ENCODE data around the gene WIPF1. TPM values are rescaled to one million over a fixed set of nuclear protein-coding genes. Genes with fewer than 3 reads are reported as not detected.

The WIPF1 gene
- polyA plus RNA-seq, 1 donor from 2014 or later: 0.25 TPM

GRCh38 chr2:174600349-174600748 is 2.7 kb upstream of the WIPF1 start:
- no peaks in the 10 kb centered on the region for H3K9me3 ChIP-seq (ENCODE audit: low read length)
- H3F3A ChIP-seq (ENCODE audit: insufficient read depth, low read length, poor library complexity, severe bottlenecking): no peaks in the 10 kb centered on the region
- no peak overlapping the region for H3K4me3 ChIP-seq (ENCODE audit: low read length)
- H3K27me3 ChIP-seq (ENCODE audit: insufficient read depth, low read depth, low read length): no peaks in the 10 kb centered on the region
- H3K36me3 ChIP-seq (ENCODE audit: insufficient read depth, low read length): no peaks in the 10 kb centered on the region
- H2AFZ ChIP-seq (ENCODE audit: low read depth, low read length): no peak overlapping the region
- no peak overlapping the region for H3K27ac ChIP-seq (ENCODE audit: low read length)
- H3K4me2 ChIP-seq (ENCODE audit: low read length): no peak overlapping the region
- no peak overlapping the region for H3K9ac ChIP-seq (ENCODE audit: low read length)
- H4K20me1 ChIP-seq (ENCODE audit: insufficient read depth): no peaks in the 10 kb centered on the region
- H3K9me2 ChIP-seq (ENCODE audit: insufficient read depth, low read length): no peaks in the 10 kb centered on the region
- H3K79me2 ChIP-seq (replicated peaks; ENCODE audit: insufficient read depth, low read length): no peaks in the 10 kb centered on the region
- TF ChIP-seq SMC3 (conservative IDR thresholded peaks at IDR 0.05; ENCODE audit: poor library complexity): no peak
- TF ChIP-seq EZH2 (IDR thresholded peaks at IDR 0.05; ENCODE audit: borderline replicate concordance, insufficient read depth, low read length, poor library complexity, severe bottlenecking): no peak
- TF ChIP-seq CTCF (IDR thresholded peaks at IDR 0.05; ENCODE audit: poor library complexity, severe bottlenecking): no peak
- no peak for TF ChIP-seq POLR2AphosphoS5 (IDR thresholded peaks at IDR 0.05)
- no peak for TF ChIP-seq REST (IDR thresholded peaks at IDR 0.05; ENCODE audit: borderline replicate concordance)
- TF ChIP-seq MXI1 (conservative IDR thresholded peaks at IDR 0.05; ENCODE audit: poor library complexity, severe bottlenecking): no peak
- no peak for TF ChIP-seq EP300 (conservative IDR thresholded peaks at IDR 0.05; ENCODE audit: poor library complexity, severe bottlenecking)
- no peak for TF ChIP-seq TAF1 (IDR thresholded peaks at IDR 0.05; ENCODE audit: low read depth)
- TF ChIP-seq RAD21 (conservative IDR thresholded peaks at IDR 0.05): no peak

GRCh38 chr2:174599310-174599921 is 1.8 kb upstream of the WIPF1 start:
- Histone ChIP-seq H4K20me1 (ENCODE audit: insufficient read depth) (no peaks in the 10 kb centered on the region), H3K27me3 (ENCODE audit: insufficient read depth, low read depth, low read length) (no peaks in the 10 kb centered on the region), H3F3A (ENCODE audit: insufficient read depth, low read length, poor library complexity, severe bottlenecking) (no peaks in the 10 kb centered on the region), H3K27ac (ENCODE audit: low read length) (no peak overlapping the region), H3K9ac (ENCODE audit: low read length) (no peak overlapping the region), H3K79me2 (replicated peaks; ENCODE audit: insufficient read depth, low read length) (no peaks in the 10 kb centered on the region), H3K4me3 (ENCODE audit: low read length) (no peak overlapping the region), H3K4me2 (ENCODE audit: low read length) (no peak overlapping the region), H2AFZ (ENCODE audit: low read depth, low read length) (no peak overlapping the region), H3K36me3 (ENCODE audit: insufficient read depth, low read length) (no peaks in the 10 kb centered on the region), H3K9me2 (ENCODE audit: insufficient read depth, low read length) (no peaks in the 10 kb centered on the region), H3K9me3 (ENCODE audit: low read length) (no peaks in the 10 kb centered on the region)
- TF ChIP-seq EZH2 (IDR thresholded peaks at IDR 0.05; ENCODE audit: borderline replicate concordance, insufficient read depth, low read length, poor library complexity, severe bottlenecking): no peak
- TF ChIP-seq RAD21 (conservative IDR thresholded peaks at IDR 0.05): no peak
- no peak for TF ChIP-seq REST (IDR thresholded peaks at IDR 0.05; ENCODE audit: borderline replicate concordance)
- no peak for TF ChIP-seq POLR2AphosphoS5 (IDR thresholded peaks at IDR 0.05)
- no peak for TF ChIP-seq TAF1 (IDR thresholded peaks at IDR 0.05; ENCODE audit: low read depth)
- TF ChIP-seq CTCF (IDR thresholded peaks at IDR 0.05; ENCODE audit: poor library complexity, severe bottlenecking): no peak
- no peak for TF ChIP-seq EP300 (conservative IDR thresholded peaks at IDR 0.05; ENCODE audit: poor library complexity, severe bottlenecking)
- no peak for TF ChIP-seq MXI1 (conservative IDR thresholded peaks at IDR 0.05; ENCODE audit: poor library complexity, severe bottlenecking)
- no peak for TF ChIP-seq SMC3 (conservative IDR thresholded peaks at IDR 0.05; ENCODE audit: poor library complexity)
